Measurements from ENCODE around the gene SLC9A5.
A peak's percentile ranks its signal among the peaks of the same experiment; 100 is the strongest.

Gene SLC9A5

DNA sequence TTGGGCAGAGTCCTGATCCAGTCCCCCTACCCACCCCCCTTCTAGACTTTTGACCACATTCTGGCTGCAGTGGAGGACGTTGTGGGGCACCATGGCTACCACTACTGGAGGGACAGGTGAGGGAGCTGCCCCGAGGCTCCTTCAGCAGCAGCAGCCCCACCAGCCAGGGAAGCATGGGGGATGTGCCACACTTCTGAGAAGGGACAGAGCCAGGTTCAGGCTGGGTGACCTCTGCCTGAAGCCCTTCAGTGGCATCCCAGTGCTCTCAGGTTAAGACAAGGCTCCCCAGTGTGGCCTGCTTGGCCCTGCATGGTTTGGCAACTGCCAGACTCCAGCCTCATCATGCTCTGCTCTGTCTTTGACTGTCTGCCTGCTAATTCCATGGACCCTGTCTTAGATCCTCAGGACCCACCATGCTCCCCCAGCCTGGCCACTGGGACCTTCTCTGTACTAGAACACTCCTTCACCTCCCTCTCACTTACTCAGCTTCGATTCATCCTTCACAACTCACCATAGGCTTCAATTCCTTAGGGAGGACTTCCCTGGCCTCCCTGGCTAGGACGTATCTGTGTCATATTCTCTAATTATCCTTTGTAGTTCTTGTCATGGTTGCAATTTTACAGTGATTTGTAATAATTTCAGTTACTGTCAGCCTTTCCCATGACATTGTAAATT, 8.8 kb downstream of the SLC9A5 start:
- DNase-seq: no peak

DNA sequence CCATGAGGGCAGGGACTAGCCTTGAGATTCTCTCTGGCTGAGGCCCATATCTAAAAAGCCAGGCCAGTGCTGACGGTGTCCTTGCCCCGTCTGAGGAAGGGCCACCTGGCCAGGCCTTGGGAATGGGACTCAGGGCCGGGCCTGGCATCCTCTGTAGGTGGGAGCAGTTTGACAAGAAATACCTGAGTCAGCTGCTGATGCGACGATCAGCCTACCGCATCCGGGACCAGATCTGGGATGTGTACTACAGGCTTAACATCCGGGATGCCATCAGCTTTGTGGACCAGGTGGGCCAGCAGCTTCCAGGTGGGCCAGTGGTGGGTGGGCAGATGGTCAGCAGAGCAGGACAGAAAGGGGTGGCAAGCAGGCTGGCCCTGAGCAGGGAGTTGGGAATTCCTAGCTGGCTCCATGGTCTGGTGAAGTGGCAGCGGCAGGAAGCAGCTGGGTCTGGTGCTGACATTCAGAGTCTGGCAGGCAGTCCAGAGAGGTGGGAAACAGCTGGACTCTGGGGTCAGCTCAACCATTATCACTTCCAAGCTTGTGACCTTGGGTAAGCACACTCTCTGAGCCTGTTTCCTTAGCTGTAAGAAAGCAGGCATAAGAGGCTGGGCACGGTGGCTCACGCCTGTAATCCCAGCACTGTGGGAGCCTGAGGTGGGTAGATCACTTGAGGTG, 9.5 kb downstream of the SLC9A5 start:
- no peak for DNase-seq

DNA sequence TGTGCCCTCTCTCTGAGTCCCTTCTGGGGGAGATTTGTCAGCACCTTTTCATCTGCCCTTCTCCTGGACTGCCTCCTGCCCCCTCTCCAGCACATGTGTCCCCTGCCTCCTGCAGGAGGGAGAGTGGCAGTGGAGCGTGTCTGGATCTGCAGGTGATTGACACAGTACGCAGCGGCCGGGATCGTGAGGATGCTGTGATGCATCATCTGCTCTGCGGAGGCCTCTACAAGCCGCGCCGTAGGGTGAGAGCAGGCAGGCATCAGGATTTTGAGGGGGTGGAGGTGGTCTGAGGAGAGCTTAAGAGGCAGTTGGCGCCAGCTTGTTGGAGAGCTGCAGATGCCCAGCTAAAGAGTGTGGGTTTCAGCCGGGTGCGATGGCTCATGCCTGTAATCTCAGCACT, 10.9 kb downstream of the SLC9A5 start:
- DNase-seq: no peak

GRCh38 chr16:67260426-67261063, 11.8 kb downstream of the SLC9A5 start:
- peak; percentile 27 for DNase-seq

GRCh38 chr16:67263201-67263600, 14.4 kb downstream of the SLC9A5 start:
- no peak for DNase-seq

GRCh38 chr16:67264277-67264676, 15.5 kb downstream of the SLC9A5 start:
- DNase-seq: no peak

DNA sequence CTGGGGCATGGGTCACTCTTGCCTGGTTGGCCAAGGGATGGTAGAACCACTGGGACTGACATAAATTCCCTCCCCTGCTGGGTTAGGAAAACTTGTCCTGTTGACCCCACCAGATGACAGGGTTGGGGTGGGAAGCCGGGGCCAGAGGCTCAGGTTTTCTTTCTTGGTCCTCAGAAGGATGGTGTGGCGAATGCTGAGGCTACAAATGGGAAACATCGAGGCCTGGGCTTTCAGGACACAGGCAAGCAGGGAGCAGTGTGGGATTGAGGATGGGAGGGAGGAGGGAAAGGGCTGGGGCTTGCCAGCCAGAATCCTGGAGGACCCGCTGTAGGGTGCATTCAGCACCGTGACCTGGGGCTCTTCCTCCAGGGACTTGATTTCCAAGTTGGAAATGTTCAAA, 16.1 kb downstream of the SLC9A5 start:
- no peak for DNase-seq

GRCh38 chr16:67265834-67266233, 17.1 kb downstream of the SLC9A5 start:
- DNase-seq: no peak

GRCh38 chr16:67268136-67268579, 19.4 kb downstream of the SLC9A5 start:
- DNase-seq: no peak

DNA sequence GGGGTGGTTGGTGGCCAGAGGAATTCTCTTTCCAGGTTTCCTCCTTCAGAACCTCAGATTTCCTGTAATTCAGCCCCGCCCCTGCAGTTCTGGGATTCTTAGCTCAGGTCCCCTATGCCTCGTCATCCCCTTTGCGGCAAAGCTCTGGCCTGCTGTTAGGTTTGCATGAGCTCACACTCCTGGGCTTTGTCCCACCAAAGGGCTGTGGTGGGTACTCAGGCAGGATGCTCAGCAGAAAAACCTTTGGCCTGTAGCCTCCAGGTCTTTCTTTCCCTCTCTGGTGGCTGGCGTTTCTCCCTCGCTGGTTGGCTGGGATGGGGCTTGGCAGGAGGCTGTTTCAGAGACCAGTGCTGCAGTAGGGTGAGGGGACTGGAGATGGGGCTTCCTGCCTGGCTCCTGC, 21.0 kb downstream of the SLC9A5 start:
- no peak for DNase-seq

- no peak for DNase-seq
Observed at GRCh38 chr16:67270931-67271338, 22.2 kb downstream of the SLC9A5 start.

DNA sequence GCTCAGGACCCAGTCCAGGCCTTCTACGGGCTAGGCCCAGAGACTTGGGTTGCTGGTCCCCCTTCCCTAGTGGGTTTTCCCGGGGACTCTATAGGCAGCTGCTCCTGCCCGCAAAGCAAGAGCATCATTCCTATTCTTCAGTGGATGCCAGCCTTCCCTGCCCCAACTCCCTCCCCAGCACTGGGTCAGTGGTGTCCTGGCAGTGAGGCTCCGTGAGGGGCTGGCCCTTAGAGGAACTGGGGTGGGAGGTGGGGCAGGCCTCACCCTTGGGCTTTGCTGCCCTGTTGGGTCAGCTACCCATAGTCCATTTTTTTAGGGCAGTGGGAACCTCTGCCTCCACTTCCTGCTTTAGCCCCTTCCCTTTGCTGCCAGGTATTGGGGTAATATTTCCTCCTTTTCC, 22.7 kb downstream of the SLC9A5 start:
- DNase-seq: no peak

DNA sequence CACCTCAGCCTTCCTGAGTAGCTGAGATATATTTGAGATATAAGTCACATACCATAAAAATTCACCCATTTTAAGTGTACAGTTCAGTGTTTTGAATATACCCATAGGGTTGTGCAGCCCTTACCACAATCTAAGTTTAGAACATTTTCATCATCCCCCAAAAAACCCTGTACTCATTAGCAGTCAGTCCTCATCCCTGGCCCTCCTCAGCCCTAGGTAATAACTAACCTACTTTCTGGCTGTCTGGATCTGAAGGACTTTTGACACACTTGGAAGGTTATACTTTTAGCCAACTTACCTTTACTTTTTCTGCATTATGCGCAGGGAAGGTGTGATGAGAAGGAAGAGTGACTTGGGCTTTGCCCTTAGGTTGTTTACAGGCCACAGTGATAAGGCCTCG, 26.5 kb downstream of the SLC9A5 start:
- no peak for DNase-seq

DNA sequence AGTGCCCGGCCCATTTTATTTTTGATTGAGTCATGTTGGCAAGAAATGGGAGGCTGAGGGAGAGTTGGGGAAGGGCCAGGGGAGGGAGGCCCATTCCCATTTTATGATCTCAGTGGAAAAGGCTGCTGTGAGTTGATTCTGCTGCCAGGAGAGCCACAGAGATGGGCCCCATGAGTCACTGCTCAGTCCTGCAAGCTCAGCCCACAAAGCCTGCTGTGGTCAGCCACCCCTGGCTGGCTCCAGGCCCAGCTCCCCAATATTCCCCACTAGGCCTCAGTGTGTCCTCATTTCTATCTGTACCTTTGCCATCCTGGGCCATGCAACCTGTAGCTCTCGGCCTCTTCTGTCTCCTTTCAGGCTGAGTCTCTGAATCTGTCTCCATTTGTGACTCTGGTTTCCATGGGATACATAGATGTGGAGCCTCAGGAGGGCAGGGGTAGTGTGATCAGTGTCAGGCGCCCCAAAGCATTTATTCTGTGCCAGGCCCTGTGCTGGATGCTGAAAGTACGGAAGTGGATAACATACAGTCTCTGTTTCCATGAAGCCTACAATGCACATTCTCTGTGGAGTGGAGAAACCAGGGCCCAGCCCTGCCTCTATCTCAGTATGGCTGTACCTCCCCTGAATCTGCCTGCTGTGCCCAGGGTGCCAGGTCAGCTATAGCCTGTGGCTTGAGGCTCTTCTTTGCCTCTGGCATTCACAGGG, 28.7 kb downstream of the SLC9A5 start:
- no peak for DNase-seq

GRCh38 chr16:67277999-67278772, 29.4 kb downstream of the SLC9A5 start:
- DNase-seq: no peak

DNA sequence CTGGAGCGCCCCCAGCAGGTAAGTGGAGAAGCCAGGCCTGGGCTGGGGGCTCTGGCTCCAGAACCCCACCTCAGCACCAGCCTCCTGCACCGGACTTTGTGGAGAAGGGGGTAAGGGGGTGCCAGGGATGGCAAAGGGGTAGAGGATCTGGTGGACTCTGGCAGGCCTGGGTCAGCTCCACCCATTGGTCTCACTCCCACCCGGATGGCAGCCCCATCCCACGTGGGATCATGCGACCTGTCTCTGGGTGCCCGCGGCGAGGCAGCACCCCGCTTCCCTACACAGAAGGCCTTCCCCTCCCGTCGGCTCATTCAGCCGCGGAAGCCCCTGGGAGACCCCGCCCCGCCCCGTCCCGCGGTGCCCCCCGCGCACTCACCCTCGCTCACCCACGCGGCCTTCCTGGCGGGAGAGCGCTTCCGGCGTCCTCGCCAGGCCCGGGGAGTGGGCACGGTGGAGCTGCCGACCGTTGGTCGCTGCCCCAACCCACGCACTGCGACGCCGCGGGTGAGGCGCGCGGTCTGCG, 30.1 kb downstream of the SLC9A5 start:
- DNase-seq: peak; percentile 44

- DNase-seq: peak; percentile 69
Observed at GRCh38 chr16:67279296-67280089, 30.7 kb downstream of the SLC9A5 start, which contains the start of gene PLEKHG4. Gene PLEKHG4, plus strand, starts transcription at chr16:67279532. Its CDS starts 513 bp downstream, at chr16:67280045.

DNA sequence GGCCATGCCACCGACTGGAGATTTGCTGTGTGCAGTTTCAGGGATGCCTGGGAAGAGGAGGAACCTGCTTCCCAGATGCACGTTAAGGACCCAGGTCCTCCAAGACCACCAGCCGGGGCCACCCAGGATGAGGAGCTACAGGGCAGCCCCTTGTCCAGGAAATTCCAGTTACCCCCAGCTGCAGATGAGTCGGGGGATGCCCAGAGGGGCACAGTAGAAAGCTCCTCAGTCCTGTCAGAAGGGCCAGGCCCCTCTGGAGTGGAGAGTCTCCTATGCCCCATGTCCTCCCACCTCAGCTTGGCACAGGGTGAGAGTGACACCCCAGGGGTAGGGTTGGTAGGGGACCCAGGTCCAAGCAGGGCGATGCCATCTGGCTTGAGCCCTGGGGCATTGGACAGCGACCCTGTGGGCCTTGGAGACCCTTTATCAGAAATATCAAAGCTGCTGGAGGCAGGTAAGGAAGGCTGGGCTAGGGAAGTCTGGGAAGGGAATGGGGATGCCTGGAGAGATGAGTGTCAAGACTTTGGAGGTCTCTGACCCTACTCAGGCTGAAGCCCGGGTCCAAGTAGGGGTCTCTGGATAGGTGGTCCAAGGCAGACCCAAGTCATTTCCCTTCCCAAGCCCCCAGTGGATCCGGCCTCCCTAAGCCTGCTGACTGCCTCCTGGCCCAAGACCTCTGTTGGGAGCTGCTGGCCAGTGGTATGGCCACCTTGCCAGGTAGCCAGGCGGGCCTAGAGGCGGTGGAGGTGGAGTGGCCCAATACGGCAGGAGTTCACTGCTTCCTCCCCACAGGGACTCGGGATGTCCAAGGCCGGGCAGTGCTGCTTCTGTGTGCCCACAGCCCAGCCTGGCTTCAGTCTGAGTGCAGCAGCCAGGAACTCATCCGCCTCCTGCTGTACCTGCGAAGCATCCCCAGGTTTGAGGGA, 31.6 kb downstream of the SLC9A5 start:
- no peak for DNase-seq

DNA sequence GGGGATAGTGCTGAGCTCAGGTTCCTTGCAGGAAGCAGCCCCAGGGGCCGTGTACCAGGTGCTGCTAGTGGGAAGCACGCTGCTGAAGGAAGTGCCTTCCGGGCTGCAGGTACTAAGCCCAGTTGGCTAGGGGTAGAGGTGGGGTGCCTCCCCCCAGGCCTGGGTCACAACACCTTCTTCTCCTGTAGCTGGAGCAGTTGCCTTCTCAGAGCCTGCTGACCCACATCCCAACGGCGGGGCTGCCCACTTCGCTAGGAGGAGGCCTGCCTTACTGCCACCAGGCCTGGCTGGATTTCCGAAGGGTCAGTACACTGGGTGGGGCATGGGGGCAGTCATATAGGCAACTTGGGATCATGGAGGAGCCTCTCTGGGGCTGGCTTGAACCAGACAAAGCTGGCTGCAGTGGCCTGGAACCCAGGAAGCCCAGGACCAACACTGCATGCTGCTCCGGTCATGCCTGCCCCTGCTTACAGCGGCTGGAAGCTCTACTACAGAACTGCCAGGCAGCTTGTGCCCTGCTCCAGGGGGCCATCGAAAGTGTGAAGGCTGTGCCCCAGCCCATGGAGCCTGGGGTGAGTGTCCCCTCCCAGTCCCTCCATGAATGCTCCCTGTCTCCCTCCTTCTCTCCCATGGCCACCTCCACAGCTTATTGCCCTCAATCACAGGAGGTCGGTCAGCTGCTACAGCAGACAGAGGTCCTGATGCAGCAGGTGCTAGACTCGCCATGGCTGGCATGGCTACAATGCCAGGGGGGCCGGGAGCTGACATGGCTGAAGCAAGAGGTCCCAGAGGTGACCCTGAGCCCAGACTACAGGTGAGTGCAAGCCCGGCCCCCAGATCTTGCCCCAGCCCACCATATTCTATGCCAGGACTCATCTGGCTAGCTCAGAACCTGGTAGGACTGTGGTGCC, 33.0 kb downstream of the SLC9A5 start:
- DNase-seq: no peak

Data from NCI-H1092 treated with DMSO at 0.1 percent for 48 hours (cell line).